Smooth muscle cell (in vitro differentiated cells): ENCODE measurements around the gene HAAO. TPM values are rescaled to one million over a fixed set of nuclear protein-coding genes. Genes with fewer than 3 reads are reported as not detected.

ENCODE experiments used
- DNase-seq: peaks from one replicate; lab custom pipeline; 2025; ENCODE audit not compliant: unreplicated experiment; lab: John Stamatoyannopoulos, UW
- H2AFZ ChIP-seq: fragments of 200-600 bp; sonication (generic); 2 replicates; pipeline ENCODE4 v1.6.0; 2016; ENCODE audit warnings: antibody characterized with exemption, low read depth, mild to moderate bottlenecking
- H3F3A ChIP-seq: fragments of 200-600 bp; sonication (generic); 2 replicates; pipeline ENCODE4 v1.6.0; 2017; ENCODE audit warnings: antibody characterized with exemption, low read depth
- H3K27ac ChIP-seq: fragments of 200-600 bp; sonication (generic); 2 replicates; pipeline ENCODE4 v1.5.1; 2016; ENCODE audit warnings: low read depth, mild to moderate bottlenecking
- H3K27me3 ChIP-seq: fragments of 200-600 bp; sonication (generic); 2 replicates; pipeline ENCODE4 v1.6.1; 2016; ENCODE audit warnings: low read depth, mild to moderate bottlenecking
- H3K36me3 ChIP-seq: fragments of 200-600 bp; sonication (generic); 2 replicates; pipeline ENCODE4 v1.5.1; 2016; ENCODE audit warnings: low read depth
- H3K4me1 ChIP-seq: fragments of 200-600 bp; sonication (generic); 2 replicates; pipeline ENCODE4 v1.5.1; 2016; ENCODE audit warnings: low read depth
- H3K4me2 ChIP-seq: fragments of 200-600 bp; sonication (generic); 2 replicates; pipeline ENCODE4 v1.6.0; 2016; ENCODE audit warnings: mild to moderate bottlenecking
- H3K4me3 ChIP-seq: fragments of 200-600 bp; sonication (generic); 2 replicates; pipeline ENCODE4 v1.5.1; 2016; ENCODE audit warnings: mild to moderate bottlenecking
- H3K79me2 ChIP-seq: fragments of 200-600 bp; sonication (generic); 2 replicates; pipeline ENCODE4 v1.6.0; 2016; ENCODE audit warnings: low read depth, mild to moderate bottlenecking
- H3K9ac ChIP-seq: fragments of 200-600 bp; sonication (generic); 2 replicates; pipeline ENCODE4 v1.6.0; 2016; ENCODE audit warnings: low read depth
- H3K9me3 ChIP-seq: fragments of 200-600 bp; sonication (generic); replicated peaks from 2 replicates; pipeline ENCODE4 v1.5.1; 2016; ENCODE audit warnings: low read depth
- H4K20me1 ChIP-seq: fragments of 200-600 bp; sonication (generic); 2 replicates; pipeline ENCODE4 v1.6.0; 2016; ENCODE audit warnings: low read depth
- CTCF ChIP-seq: fragments of 200-600 bp; sonication (generic); IDR thresholded peaks from 2 replicates; pipeline ENCODE4 v1.5.1; 2017; ENCODE audit warnings: borderline replicate concordance, mild to moderate bottlenecking, antibody characterized with exemption; ENCODE audit not compliant: insufficient read depth, poor library complexity, severe bottlenecking
- WGBS: methylation state at CpG from one replicate; pipeline ENCODE4 v1.1.7; 2016; ENCODE audit warnings: low lambda C conversion rate; 5-methylcytosine and 5-hydroxymethylcytosine counted together
- polyA plus RNA-seq: library from polyadenylated mRNA; unstranded; fragments of >200 nt; fragmentation: Nextera tagmentation; extraction: Ambion mirVana; gene quantifications from 2 replicates; pipeline ENCODE4 v1.2.1, GENCODE V29; 2016
- total RNA-seq: library from RNA; depleted of rRNA; stranded (reverse); fragments of >200 nt; gene quantifications from 2 replicates; pipeline ENCODE4 v1.2.3, GENCODE V29; 2014

HAAO gene
- total and polyA plus RNA-seq, 2 experiments from 2014 or later, result 4.5 to 10.3 TPM

GRCh38 chr2:42724886-42725285 lies 67.5 kb downstream of the HAAO start:
- no peaks in the 10 kb centered on the region for H3K4me1 ChIP-seq
- H3K9me3 ChIP-seq, result no peaks in the 10 kb centered on the region
- no peak for TF ChIP-seq CTCF
- H3F3A ChIP-seq, result peaks cover 12% of the 10 kb centered on the region
- H3K9ac ChIP-seq, result no peak overlapping the region
- no peak overlapping the region for H3K4me2 ChIP-seq
- no peak for DNase-seq
- no peaks in the 10 kb centered on the region for H3K36me3 ChIP-seq
- H3K79me2 ChIP-seq, result no peaks in the 10 kb centered on the region
- H3K27me3 ChIP-seq, result no peaks in the 10 kb centered on the region
- no peak overlapping the region for H2AFZ ChIP-seq
- no peaks in the 10 kb centered on the region for H4K20me1 ChIP-seq
- no peak overlapping the region for H3K27ac ChIP-seq
- no peak overlapping the region for H3K4me3 ChIP-seq
- 98% methylated on average over 2 of the region's 2 CpGs for WGBS

- Histone ChIP-seq H3K9ac (peak overlapping the region; percentile 79), H3K27ac (peak overlapping the region; percentile 94)
Observed at GRCh38 chr2:42723465-42723864, 68.9 kb downstream of the HAAO start.

GRCh38 chr2:42722320-42723190 lies 69.8 kb downstream of the HAAO start:
- WGBS, result 47% methylated on average over 7 of the region's 7 CpGs
- Histone ChIP-seq H3K9ac (peak overlapping the region; percentile 79), H3K4me2 (peak overlapping the region; percentile 76)

More at GRCh38 chr2:42723465-42723864, 68.9 kb downstream of the HAAO start:
- Histone ChIP-seq H3K79me2 (no peaks in the 10 kb centered on the region), H3K4me2 (peak overlapping the region; percentile 76), H4K20me1 (no peaks in the 10 kb centered on the region), H3K9me3 (no peaks in the 10 kb centered on the region), H3F3A (peaks cover 12% of the 10 kb centered on the region), H3K36me3 (no peaks in the 10 kb centered on the region), H2AFZ (no peak overlapping the region), H3K27me3 (no peaks in the 10 kb centered on the region), H3K4me1 (no peaks in the 10 kb centered on the region), H3K4me3 (no peak overlapping the region)
- no peak for TF ChIP-seq CTCF
- DNase-seq, result no peak

More at GRCh38 chr2:42722320-42723190, 69.8 kb downstream of the HAAO start:
- peak overlapping the region; percentile 13 for H3K4me3 ChIP-seq
- peaks cover 12% of the 10 kb centered on the region for H3F3A ChIP-seq
- no peaks in the 10 kb centered on the region for H3K79me2 ChIP-seq
- no peak overlapping the region for H2AFZ ChIP-seq
- TF ChIP-seq CTCF, result no peak
- H3K27ac ChIP-seq, result peak overlapping the region; percentile 94
- peaks cover 1% of the 10 kb centered on the region for H3K4me1 ChIP-seq
- H3K27me3 ChIP-seq, result no peaks in the 10 kb centered on the region
- DNase-seq, result no peak
- no peaks in the 10 kb centered on the region for H3K9me3 ChIP-seq
- H4K20me1 ChIP-seq, result no peaks in the 10 kb centered on the region
- H3K36me3 ChIP-seq, result no peaks in the 10 kb centered on the region
